Activated gamma-delta T cell treated with anti-CD3 and anti-CD28 coated beads, Interleukin-2, amount 50 U/mL, for 16 hours (primary cell): Measurements from ENCODE around the gene NDRG2.

ENCODE experiments used
- DNase-seq: peaks from one replicate; pipeline ENCODE4 v3.0.0-alpha.2; 2020; ENCODE audit warnings: low read depth

Gene NDRG2

GRCh38 chr14:21024585-21025370 lies at the start of gene NDRG2:
NDRG2 (minus strand) TSS chr14:21025061; CDS start chr14:21023315, 1,746 bp downstream.
- DNase-seq = peak; percentile 56

- DNase-seq = no peak
These were observed 49.1 kb upstream of the NDRG2 start for GRCh38 chr14:21073921-21074320.

GRCh38 chr14:21072781-21073339 lies 48.0 kb upstream of the NDRG2 start:
- no peak for DNase-seq

GRCh38 chr14:21072031-21072473 lies 47.2 kb upstream of the NDRG2 start:
- DNase-seq = no peak

GRCh38 chr14:21071225-21072030 lies 46.6 kb upstream of the NDRG2 start:
- DNase-seq = no peak

GRCh38 chr14:21070610-21071224 lies 45.9 kb upstream of the NDRG2 start:
- DNase-seq = no peak

- no peak for DNase-seq
These were observed 45.3 kb upstream of the NDRG2 start, which contains the start of gene ARHGEF40 for GRCh38 chr14:21070083-21070609. ARHGEF40 (plus strand) TSS chr14:21070304; CDS start chr14:21070397, 93 bp downstream.

- no peak for DNase-seq
These were observed 44.7 kb upstream of the NDRG2 start for GRCh38 chr14:21069388-21070082.

- DNase-seq = no peak
These were observed 43.9 kb upstream of the NDRG2 start for GRCh38 chr14:21068521-21069387.

- no peak for DNase-seq
These were observed 42.1 kb upstream of the NDRG2 start for GRCh38 chr14:21066882-21067502.

- DNase-seq = no peak
These were observed 38.6 kb upstream of the NDRG2 start for GRCh38 chr14:21063479-21063878.

- no peak for DNase-seq
These were observed 36.4 kb upstream of the NDRG2 start for GRCh38 chr14:21061347-21061668.

GRCh38 chr14:21060614-21061346 lies 35.9 kb upstream of the NDRG2 start:
- DNase-seq = no peak

- no peak for DNase-seq
These were observed 35.2 kb upstream of the NDRG2 start for GRCh38 chr14:21059842-21060613.

- DNase-seq = no peak
These were observed 34.0 kb upstream of the NDRG2 start for GRCh38 chr14:21058903-21059302.

- no peak for DNase-seq
These were observed 33.2 kb upstream of the NDRG2 start, which contains the start of gene RNASE8 for GRCh38 chr14:21057803-21058675. RNASE8 (plus strand) TSS chr14:21057822; CDS start chr14:21057893, 71 bp downstream.

GRCh38 chr14:21056520-21057163 lies 31.8 kb upstream of the NDRG2 start:
- DNase-seq = no peak
